Endodermal cell (in vitro differentiated cells): ENCODE data around the gene REEP1. TPM values are rescaled to one million over a fixed set of nuclear protein-coding genes. Genes with fewer than 3 reads are reported as not detected.

Experiments used
- DNase-seq: peaks from one replicate; pipeline ENCODE4 v3.0.0-alpha.2; 2017
- H3K27ac ChIP-seq: 2 replicates; pipeline ENCODE4 v1.5.1; 2013; ENCODE audit warnings: mild to moderate bottlenecking, low read depth, low read length, moderate library complexity
- H3K27me3 ChIP-seq: 2 replicates; pipeline ENCODE4 v1.6.1; 2013; ENCODE audit warnings: mild to moderate bottlenecking, low read length, moderate library complexity; ENCODE audit not compliant: insufficient read depth, control insufficient read depth, poor library complexity, severe bottlenecking
- H3K36me3 ChIP-seq: 2 replicates; pipeline ENCODE4 v1.7.0; 2013; ENCODE audit warnings: mild to moderate bottlenecking, low read length, moderate library complexity; ENCODE audit not compliant: control insufficient read depth, insufficient read depth
- H3K4me1 ChIP-seq: one replicate; pipeline ENCODE4 v1.7.0; 2013; ENCODE audit warnings: low read length; ENCODE audit not compliant: control insufficient read depth, insufficient read depth
- H3K4me3 ChIP-seq: 2 replicates; pipeline ENCODE4 v1.5.1; 2013; ENCODE audit warnings: mild to moderate bottlenecking, low read length, moderate library complexity
- H3K9ac ChIP-seq: 2 replicates; pipeline ENCODE4 v1.6.1; 2013; ENCODE audit warnings: mild to moderate bottlenecking, low read length, moderate library complexity; ENCODE audit not compliant: poor library complexity, severe bottlenecking; ENCODE audit errors: extremely low read depth
- H3K9me3 ChIP-seq: 2 replicates; pipeline ENCODE4 v1.6.1; 2013; ENCODE audit warnings: mild to moderate bottlenecking, low read length, moderate library complexity; ENCODE audit not compliant: control insufficient read depth
- H3K27ac Mint-ChIP-seq: 2 replicates; pipeline ENCODE4 v1.8.0; 2020; ENCODE audit warnings: mixed read lengths
- H3K27me3 Mint-ChIP-seq: 2 replicates; pipeline ENCODE4 v1.8.0; 2021; ENCODE audit warnings: mild to moderate bottlenecking, mixed read lengths; ENCODE audit not compliant: insufficient read depth
- H3K36me3 Mint-ChIP-seq: 2 replicates; pipeline ENCODE4 v1.8.0; 2020; ENCODE audit warnings: low read depth, mixed read lengths
- H3K4me1 Mint-ChIP-seq: 2 replicates; pipeline ENCODE4 v1.8.0; 2020; ENCODE audit warnings: mixed read lengths
- H3K4me3 Mint-ChIP-seq: 2 replicates; pipeline ENCODE4 v1.8.0; 2020; ENCODE audit warnings: mild to moderate bottlenecking, moderate library complexity, mixed read lengths
- H3K9me3 Mint-ChIP-seq: 2 replicates; pipeline ENCODE4 v1.8.0; 2020; ENCODE audit warnings: mild to moderate bottlenecking, mixed read lengths
- CTCF ChIP-seq: fragments of 200-600 bp; sonication (generic); conservative IDR thresholded peaks from 2 replicates; pipeline ENCODE4 v1.5.0; 2021; ENCODE audit warnings: antibody characterized with exemption, mild to moderate bottlenecking
- WGBS, 2 experiments: methylation state at CpG; one replicate each; pipeline versions ENCODE4 v1.1.5 to v1.1.7; 2013; ENCODE audit warnings: missing lambda C conversion rate in 2 of 2, mixed read lengths in 1 of 2; ENCODE audit not compliant: insufficient coverage in 1 of 2, insufficient read length in 1 of 2; 5-methylcytosine and 5-hydroxymethylcytosine counted together
- total RNA-seq, 2 donors: library from RNA; stranded (reverse); fragmentation: NEBNext Ultra II Directional in 1 of 2; extraction: Animal tissue kit (Norgen Biotek cat#: 25700) in 1 of 2; gene quantifications; 2 replicates in 1 of 2; 3 replicates in 1 of 2; pipeline ENCODE4 v1.2.1, GENCODE V29; 2021

The REEP1 gene
- total RNA-seq, 2 donors from 2014 or later: 2.9 to 3.8 TPM

GRCh38 chr2:86238354-86238753 is 99.1 kb downstream of the REEP1 start:
- no peak overlapping the region for H3K27ac Mint-ChIP-seq
- no peaks in the 10 kb centered on the region for H3K4me1 Mint-ChIP-seq
- no peak for DNase-seq

GRCh38 chr2:86237172-86237571 is 100.3 kb downstream of the REEP1 start:
- H3K27me3 Mint-ChIP-seq: no peaks in the 10 kb centered on the region
- no peak overlapping the region for H3K27ac Mint-ChIP-seq

More at GRCh38 chr2:86238354-86238753, 99.1 kb downstream of the REEP1 start:
- Mint-ChIP-seq H3K27me3 (peaks cover 5% of the 10 kb centered on the region), H3K9me3 (no peaks in the 10 kb centered on the region), H3K4me3 (no peak overlapping the region), H3K36me3 (no peaks in the 10 kb centered on the region)
- Histone ChIP-seq H3K9ac (no peak overlapping the region), H3K27ac (no peak overlapping the region), H3K4me1 (no peaks in the 10 kb centered on the region), H3K4me3 (no peak overlapping the region), H3K36me3 (no peaks in the 10 kb centered on the region), H3K27me3 (no peaks in the 10 kb centered on the region), H3K9me3 (no peaks in the 10 kb centered on the region)
- no peak for TF ChIP-seq CTCF
- 88 to 93% methylated on average over 3 to 5 of the region's 5 CpGs for WGBS, 2 experiments

GRCh38 chr2:86235196-86235980 is 102.0 kb downstream of the REEP1 start:
- no peak overlapping the region for H3K4me3 Mint-ChIP-seq
- peaks cover 3% of the 10 kb centered on the region for H3K4me1 Mint-ChIP-seq

More at GRCh38 chr2:86237172-86237571, 100.3 kb downstream of the REEP1 start:
- Histone ChIP-seq H3K27me3 (no peaks in the 10 kb centered on the region), H3K9me3 (no peaks in the 10 kb centered on the region), H3K4me1 (no peaks in the 10 kb centered on the region), H3K36me3 (no peaks in the 10 kb centered on the region), H3K4me3 (no peak overlapping the region), H3K27ac (no peak overlapping the region), H3K9ac (no peak overlapping the region)
- H3K4me1 Mint-ChIP-seq: no peaks in the 10 kb centered on the region
- TF ChIP-seq CTCF: no peak
- H3K36me3 Mint-ChIP-seq: no peaks in the 10 kb centered on the region
- WGBS, 2 experiments: 74% methylated on average over 5 of the region's 5 CpGs; no CpG with 5 or more reads in 1 of the 2 experiments
- H3K9me3 Mint-ChIP-seq: no peaks in the 10 kb centered on the region
- no peak overlapping the region for H3K4me3 Mint-ChIP-seq
- no peak for DNase-seq

More at GRCh38 chr2:86235196-86235980, 102.0 kb downstream of the REEP1 start:
- H3K9me3 ChIP-seq: no peaks in the 10 kb centered on the region
- H3K4me3 ChIP-seq: no peak overlapping the region
- H3K27ac Mint-ChIP-seq: no peak overlapping the region
- TF ChIP-seq CTCF: no peak
- no peak overlapping the region for H3K9ac ChIP-seq
- no peaks in the 10 kb centered on the region for H3K4me1 ChIP-seq
- H3K9me3 Mint-ChIP-seq: no peaks in the 10 kb centered on the region
- H3K36me3 ChIP-seq: no peaks in the 10 kb centered on the region
- no peaks in the 10 kb centered on the region for H3K36me3 Mint-ChIP-seq
- H3K27me3 ChIP-seq: no peaks in the 10 kb centered on the region
- peak overlapping the region; percentile 47 for H3K27ac ChIP-seq
- no peaks in the 10 kb centered on the region for H3K27me3 Mint-ChIP-seq
- no peak for DNase-seq
- whole genome bisulfite sequencing, 2 experiments: 78 to 83% methylated on average over 10 to 12 of the region's 12 CpGs
